K562 (cell line): Measurements from ENCODE around the gene HDAC3. TPM values are rescaled to one million over a fixed set of nuclear protein-coding genes. Genes with fewer than 3 reads are reported as not detected.

Source experiments
- CAMTA2 ChIP-seq: fragments of 250-450 bp; sonication (Bioruptor Pico); conservative IDR thresholded peaks from 2 replicates; pipeline ENCODE4 v1.5.1; 2022
- ELF2 ChIP-seq: fragments of 250-450 bp; sonication (Bioruptor Pico); IDR thresholded peaks from 2 replicates; pipeline ENCODE4 v1.5.0; 2021; ENCODE audit warnings: mild to moderate bottlenecking
- ESRRB ChIP-seq: fragments of 250-450 bp; sonication (Bioruptor Pico); IDR thresholded peaks from 2 replicates; pipeline ENCODE4 v1.5.0; 2020; ENCODE audit warnings: mild to moderate bottlenecking, moderate library complexity, borderline replicate concordance
- HBP1 ChIP-seq: fragments of 450-650 bp; formaldehyde crosslinking; IDR thresholded peaks from 2 replicates; pipeline ENCODE4 v1.4.0; 2022; ENCODE audit warnings: missing genetic modification characterization
- HCFC1 ChIP-seq: IDR thresholded peaks from 2 replicates; pipeline ENCODE4 v1.6.1; 2012; ENCODE audit warnings: low read depth, low read length, improper control_type of control experiment
- MAX ChIP-seq: sonication (generic); formaldehyde crosslinking; IDR thresholded peaks from 2 replicates; pipeline ENCODE4 v1.9.0; 2022; ENCODE audit warnings: mild to moderate bottlenecking, missing genetic modification reagents
- MCM5 ChIP-seq: fragments of 450-650 bp; IDR thresholded peaks from 2 replicates; pipeline ENCODE4 v1.6.1; 2016; ENCODE audit warnings: low read depth
- SIX5 ChIP-seq, 2 experiments: IDR thresholded peaks; 2 replicates each; pipeline ENCODE4 v1.6.1; 2011; ENCODE audit warnings: low read length in 2 of 2, borderline replicate concordance in 1 of 2, low read depth in 1 of 2, mild to moderate bottlenecking in 1 of 2, moderate library complexity in 1 of 2; ENCODE audit not compliant: insufficient read depth in 1 of 2
- SLC30A9 ChIP-seq: fragments of 250-450 bp; sonication (Bioruptor Pico); IDR thresholded peaks from 2 replicates; pipeline ENCODE4 v1.8.0; 2022; ENCODE audit warnings: mild to moderate bottlenecking, moderate library complexity
- SMAD3 ChIP-seq: fragments of 450-650 bp; formaldehyde crosslinking; conservative IDR thresholded peaks from 2 replicates; pipeline ENCODE4 v1.4.0; 2020; ENCODE audit warnings: mild to moderate bottlenecking
- SP1 ChIP-seq: sonication (generic); formaldehyde crosslinking; IDR thresholded peaks from 2 replicates; pipeline ENCODE4 v1.8.1; 2022; ENCODE audit warnings: mild to moderate bottlenecking, missing genetic modification reagents
- XRCC4 ChIP-seq: IDR thresholded peaks from one replicate; pipeline ENCODE4 v1.6.1; 2011; ENCODE audit not compliant: insufficient read depth, insufficient read length; ENCODE audit errors: extremely low read depth
- ZFPM2 ChIP-seq: fragments of 250-450 bp; sonication (Bioruptor Pico); IDR thresholded peaks from 2 replicates; pipeline ENCODE4 v1.5.1; 2022; ENCODE audit warnings: mild to moderate bottlenecking
- ZNF280B ChIP-seq: fragments of 250-450 bp; sonication (Bioruptor Pico); IDR thresholded peaks from 2 replicates; pipeline ENCODE4 v1.5.1; 2021; ENCODE audit warnings: mild to moderate bottlenecking
- ZNF316 ChIP-seq: fragments of 450-650 bp; IDR thresholded peaks from 2 replicates; pipeline ENCODE4 v1.6.1; 2016
- ZNF696 ChIP-seq: fragments of 250-450 bp; sonication (Bioruptor Pico); conservative IDR thresholded peaks from 2 replicates; pipeline ENCODE4 v1.4.0; 2020; ENCODE audit warnings: mild to moderate bottlenecking, moderate library complexity
- polyA plus RNA-seq, 8 experiments: library from polyadenylated mRNA; depleted of rRNA in 4 of 8; stranded (reverse) in 5 of 8; unstranded in 3 of 8; fragments of >200 nt; fragmentation: Nextera tagmentation in 2 of 8; fragmentation: Illumina TruSeq in 1 of 8; extraction: Ambion mirVana in 2 of 8; extraction: Trizol in 1 of 8; gene quantifications; 2 replicates each; pipeline versions ENCODE4 v1.2.1 to v1.2.3, GENCODE V29; 2011 to 2014; ENCODE audit warnings: inconsistent platforms in 1 of 8, missing spikeins in 1 of 8
- total RNA-seq, 7 experiments: library from RNA; depleted of rRNA in 6 of 7; stranded (reverse); fragments of >200 nt in 6 of 7; fragmentation: Illumina TruSeq in 2 of 7; extraction: Trizol in 2 of 7; gene quantifications; 2 replicates each; pipeline versions ENCODE4 v1.2.1 to v1.2.3, GENCODE V29; 2011 to 2021; ENCODE audit warnings: low replicate concordance in 1 of 7

Gene HDAC3
- total and polyA plus RNA-seq, 9 of the 15 experiments (the other 6 are each of a cell fraction or from before 2014, with no cell fraction given): 89.7 to 191 (median 119) TPM

- no peak for TF ChIP-seq ZNF280B
- TF ChIP-seq MCM5: no peak
- no peak for TF ChIP-seq ELF2
- no peak for TF ChIP-seq SMAD3
- no peak for TF ChIP-seq XRCC4
- no peak for TF ChIP-seq ESRRB (CRISPR knock-in tag)
- TF ChIP-seq CAMTA2 (CRISPR knock-in tag): no peak
- no peak for TF ChIP-seq ZNF316
- TF ChIP-seq MAX (CRISPR knock-in tag): peak; percentile 88
- no peak for TF ChIP-seq HCFC1
- TF ChIP-seq ZFPM2 (CRISPR knock-in tag): no peak
- no peak for TF ChIP-seq HBP1 (CRISPR knock-in tag)
- TF ChIP-seq SLC30A9 (CRISPR knock-in tag): no peak
- no peak; the same call in 1 of the 2 replicates for TF ChIP-seq SP1 (CRISPR knock-in tag)
- no peak for TF ChIP-seq ZNF696
- no peak for TF ChIP-seq SIX5 (IDR thresholded peaks at IDR 0.05; ENCODE audit: borderline replicate concordance in 1 of 2, insufficient read depth in 1 of 2, low read depth in 1 of 2, low read length in 2 of 2)
Observed at GRCh38 chr5:141637767-141638419, 1.2 kb upstream of the HDAC3 start (continued).
